ENCODE measurements around the gene ZSCAN21. TPM values are rescaled to one million over a fixed set of nuclear protein-coding genes. Genes with fewer than 3 reads are reported as not detected.

The ZSCAN21 gene
- total RNA-seq, 2 donors from 2014 or later, result 14.5 to 20.2 TPM

- DNase-seq (no peak), ATAC-seq (no peak)
- intact Hi-C loops (cut with DNase I), result no loop called here
- Histone ChIP-seq H3K4me3 (no peak overlapping the region), H3K27ac (no peak overlapping the region), H3K27me3 (no peaks in the 10 kb centered on the region), H3K36me3 (replicated peaks in 1 of 2; ENCODE audit: insufficient read depth in 1 of 2, low read depth in 2 of 2) (peaks cover 22 to 36% of the 10 kb centered on the region in 2 donors), H3K4me1 (peaks cover 14% of the 10 kb centered on the region), H3K9me3 (no peaks in the 10 kb centered on the region)
- TF ChIP-seq, protein P1, sequence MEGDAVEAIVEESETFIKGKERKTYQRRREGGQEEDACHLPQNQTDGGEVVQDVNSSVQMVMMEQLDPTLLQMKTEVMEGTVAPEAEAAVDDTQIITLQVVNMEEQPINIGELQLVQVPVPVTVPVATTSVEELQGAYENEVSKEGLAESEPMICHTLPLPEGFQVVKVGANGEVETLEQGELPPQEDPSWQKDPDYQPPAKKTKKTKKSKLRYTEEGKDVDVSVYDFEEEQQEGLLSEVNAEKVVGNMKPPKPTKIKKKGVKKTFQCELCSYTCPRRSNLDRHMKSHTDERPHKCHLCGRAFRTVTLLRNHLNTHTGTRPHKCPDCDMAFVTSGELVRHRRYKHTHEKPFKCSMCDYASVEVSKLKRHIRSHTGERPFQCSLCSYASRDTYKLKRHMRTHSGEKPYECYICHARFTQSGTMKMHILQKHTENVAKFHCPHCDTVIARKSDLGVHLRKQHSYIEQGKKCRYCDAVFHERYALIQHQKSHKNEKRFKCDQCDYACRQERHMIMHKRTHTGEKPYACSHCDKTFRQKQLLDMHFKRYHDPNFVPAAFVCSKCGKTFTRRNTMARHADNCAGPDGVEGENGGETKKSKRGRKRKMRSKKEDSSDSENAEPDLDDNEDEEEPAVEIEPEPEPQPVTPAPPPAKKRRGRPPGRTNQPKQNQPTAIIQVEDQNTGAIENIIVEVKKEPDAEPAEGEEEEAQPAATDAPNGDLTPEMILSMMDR (IDR thresholded peaks at IDR 0.05), result no peak
- no peak for TF ChIP-seq POLR2A (IDR thresholded peaks at IDR 0.05)
- 86% methylated on average over 9 of the region's 9 CpGs for WGBS, 2 donors
These were observed 45.7 kb downstream of the ZSCAN21 start for GRCh38 chr7:100095289-100095688.

- ATAC-seq (no peak), DNase-seq (no peak)
- Histone ChIP-seq H3K9me3 (no peaks in the 10 kb centered on the region), H3K4me1 (peaks cover 14% of the 10 kb centered on the region), H3K27ac (no peak overlapping the region), H3K36me3 (replicated peaks in 1 of 2; ENCODE audit: insufficient read depth in 1 of 2, low read depth in 2 of 2) (peaks cover 22 to 36% of the 10 kb centered on the region in 2 donors), H3K4me3 (no peak overlapping the region), H3K27me3 (no peaks in the 10 kb centered on the region)
- TF ChIP-seq POLR2A (IDR thresholded peaks at IDR 0.05), result no peak
- TF ChIP-seq, protein P1 (IDR thresholded peaks at IDR 0.05), result no peak
- intact Hi-C loops (cut with DNase I), result no loop called here
- WGBS, 2 donors, result 79 to 97% methylated on average over 16 to 17 of the region's 17 CpGs
These were observed 46.1 kb downstream of the ZSCAN21 start for GRCh38 chr7:100095704-100096103.

GRCh38 chr7:100098913-100099312, 49.3 kb downstream of the ZSCAN21 start:
- intact Hi-C loops (cut with DNase I), result no loop called here
- no peaks in the 10 kb centered on the region for H3K9me3 ChIP-seq
- no peak for DNase-seq
- WGBS, 2 donors, result 80 to 83% methylated on average over 10 of the region's 10 CpGs
- TF ChIP-seq, protein P1 (IDR thresholded peaks at IDR 0.05), result no peak
- TF ChIP-seq POLR2A (IDR thresholded peaks at IDR 0.05), result no peak
- H3K36me3 ChIP-seq (replicated peaks in 1 of 2; ENCODE audit: insufficient read depth in 1 of 2, low read depth in 2 of 2), result peaks cover 20 to 27% of the 10 kb centered on the region in 2 donors
- H3K27ac ChIP-seq, result no peak overlapping the region
- H3K4me1 ChIP-seq, result peaks cover 27% of the 10 kb centered on the region
- H3K4me3 ChIP-seq, result no peak overlapping the region
- ATAC-seq, result no peak
- no peaks in the 10 kb centered on the region for H3K27me3 ChIP-seq

GRCh38 chr7:100099452-100099851, 49.9 kb downstream of the ZSCAN21 start:
- TF ChIP-seq, protein P1 (IDR thresholded peaks at IDR 0.05), result no peak
- TF ChIP-seq POLR2A (IDR thresholded peaks at IDR 0.05), result no peak
- H3K4me3 ChIP-seq, result peak overlapping the region in 1 of 2 donors; percentile 75
- intact Hi-C loops (cut with DNase I), result no loop called here
- H3K4me1 ChIP-seq, result peaks cover 27% of the 10 kb centered on the region
- WGBS, 2 donors, result 56 to 68% methylated on average over 12 of the region's 12 CpGs
- H3K27me3 ChIP-seq, result no peaks in the 10 kb centered on the region
- DNase-seq (no peak), ATAC-seq (no peak)
- H3K27ac ChIP-seq, result peak overlapping the region in 2 of 4 donors; percentile 84 to 91
- no peaks in the 10 kb centered on the region for H3K9me3 ChIP-seq
- peaks cover 17 to 30% of the 10 kb centered on the region in 2 donors for H3K36me3 ChIP-seq (replicated peaks in 1 of 2; ENCODE audit: insufficient read depth in 1 of 2, low read depth in 2 of 2)

GRCh38 chr7:100100420-100101015, 50.9 kb downstream of the ZSCAN21 start:
- peak; percentile 91 to 94 (median 92) for DNase-seq
- no peaks in the 10 kb centered on the region for H3K9me3 ChIP-seq
- ATAC-seq, result peak; percentile 84
- WGBS, 2 donors, result 0 to 1% methylated on average over 17 to 60 of the region's 61 CpGs
- H3K27me3 ChIP-seq, result no peaks in the 10 kb centered on the region
- H3K36me3 ChIP-seq (replicated peaks in 1 of 2; ENCODE audit: insufficient read depth in 1 of 2, low read depth in 2 of 2), result peaks cover 14 to 28% of the 10 kb centered on the region in 2 donors
- TF ChIP-seq, protein P1 (IDR thresholded peaks at IDR 0.05), result peak in 1 of 7 experiments; percentile 15
- peak in 2 of 3 donors; percentile 39 to 61 for TF ChIP-seq POLR2A (IDR thresholded peaks at IDR 0.05)
- intact Hi-C loops (cut with DNase I), result no loop called here
- H3K27ac ChIP-seq, result peak overlapping the region; percentile 84 to 96 (median 90)
- H3K4me3 ChIP-seq, result peak overlapping the region; percentile 57 to 75
- H3K4me1 ChIP-seq, result peaks cover 27% of the 10 kb centered on the region

Data from body of pancreas (tissue), 4 donors.